PC-9 (cell line): ENCODE measurements around the gene JARID2. TPM values are rescaled to one million over a fixed set of nuclear protein-coding genes. Genes with fewer than 3 reads are reported as not detected.

Experiments
- BruUV-seq: library from RNA; stranded (reverse); fragments of 400-500 nt; replicated peaks from 2 replicates; lab custom pipeline; 2021; lab: Mats Ljungman, UMichigan
- CTCF ChIA-PET: fragments of 300-600 bp; sonication (Branson Sonifier 250); formaldehyde crosslinking; loops from one replicate; lab custom pipeline; 2022; ENCODE audit warnings: antibody characterized with exemption; lab: Charles Lee
- POLR2A ChIA-PET: fragments of 300-600 bp; sonication (Branson Sonifier 250); formaldehyde crosslinking; loops from one replicate; lab custom pipeline; 2022; ENCODE audit warnings: antibody characterized with exemption; ENCODE audit not compliant: unreplicated experiment; lab: Charles Lee
- DNase-seq, 2 experiments: peaks; one replicate each; pipeline versions ENCODE4 v3.0.0 to v3.0.0-alpha.2; 2015 to 2022; ENCODE audit warnings: mixed read lengths in 1 of 2
- H2AFZ ChIP-seq: fragments of 200-600 bp; sonication (generic); 2 replicates; pipeline ENCODE4 v1.8.1; 2017; ENCODE audit warnings: antibody characterized with exemption
- H3F3A ChIP-seq: fragments of 200-600 bp; sonication (generic); 2 replicates; pipeline ENCODE4 v1.8.1; 2017; ENCODE audit warnings: antibody characterized with exemption, mild to moderate bottlenecking, low read depth; ENCODE audit not compliant: insufficient read depth
- H3K27ac ChIP-seq: fragments of 200-600 bp; sonication (generic); 2 replicates; pipeline ENCODE4 v1.6.1; 2016; ENCODE audit warnings: mixed run types
- H3K27me3 ChIP-seq: fragments of 200-600 bp; sonication (generic); 2 replicates; pipeline ENCODE4 v1.6.1; 2016; ENCODE audit warnings: low read depth, mixed run types; ENCODE audit not compliant: insufficient read depth
- H3K36me3 ChIP-seq: fragments of 200-600 bp; sonication (generic); 2 replicates; pipeline ENCODE4 v1.6.1; 2016; ENCODE audit warnings: low read depth, mixed run types
- H3K4me1 ChIP-seq: fragments of 200-600 bp; sonication (generic); replicated peaks from 2 replicates; pipeline ENCODE4 v1.6.1; 2016; ENCODE audit warnings: mixed run types; ENCODE audit not compliant: insufficient read depth
- H3K4me2 ChIP-seq: fragments of 200-600 bp; sonication (generic); 2 replicates; pipeline ENCODE4 v1.6.1; 2017; ENCODE audit warnings: mixed run types
- H3K4me3 ChIP-seq: fragments of 200-600 bp; sonication (generic); 2 replicates; pipeline ENCODE4 v1.6.1; 2016; ENCODE audit warnings: mixed run types
- H3K79me2 ChIP-seq: fragments of 200-600 bp; sonication (generic); 2 replicates; pipeline ENCODE4 v1.6.1; 2017; ENCODE audit warnings: low read depth, mixed run types
- H3K9me2 ChIP-seq: fragments of 200-600 bp; sonication (generic); 2 replicates; pipeline ENCODE4 v1.8.1; 2017; ENCODE audit warnings: mild to moderate bottlenecking; ENCODE audit not compliant: insufficient read depth
- H3K9me3 ChIP-seq: fragments of 200-600 bp; sonication (generic); 2 replicates; pipeline ENCODE4 v1.8.1; 2016; ENCODE audit warnings: low read depth; ENCODE audit not compliant: insufficient read depth
- H4K20me1 ChIP-seq: fragments of 200-600 bp; sonication (generic); 2 replicates; pipeline ENCODE4 v1.8.1; 2017; ENCODE audit not compliant: insufficient read depth
- EZH2 ChIP-seq: fragments of 200-600 bp; sonication (generic); IDR thresholded peaks from 2 replicates; pipeline ENCODE4 v1.8.0; 2017; ENCODE audit warnings: antibody characterized with exemption, low read depth
- intact Hi-C: fragments of 100-400 bp; cut with micrococcal nuclease; formaldehyde crosslinking; loops from one replicate; pipeline ENCODE4 v1.10.0; 2022; ENCODE audit not compliant: unreplicated experiment
- total RNA-seq: library from RNA; stranded (reverse); gene quantifications from 2 replicates; pipeline ENCODE4 v1.2.3, GENCODE V29; 2021
- TF ChIP-seq, protein P1 (sequence below): fragments of 200-600 bp; sonication (generic); conservative IDR thresholded peaks from 2 replicates; pipeline ENCODE4 v1.6.1; 2017; ENCODE audit warnings: mixed run types, antibody characterized with exemption, mild to moderate bottlenecking, moderate library complexity

The JARID2 gene
- total RNA-seq, 1 experiment from 2014 or later, result 35.0 TPM

DNA sequence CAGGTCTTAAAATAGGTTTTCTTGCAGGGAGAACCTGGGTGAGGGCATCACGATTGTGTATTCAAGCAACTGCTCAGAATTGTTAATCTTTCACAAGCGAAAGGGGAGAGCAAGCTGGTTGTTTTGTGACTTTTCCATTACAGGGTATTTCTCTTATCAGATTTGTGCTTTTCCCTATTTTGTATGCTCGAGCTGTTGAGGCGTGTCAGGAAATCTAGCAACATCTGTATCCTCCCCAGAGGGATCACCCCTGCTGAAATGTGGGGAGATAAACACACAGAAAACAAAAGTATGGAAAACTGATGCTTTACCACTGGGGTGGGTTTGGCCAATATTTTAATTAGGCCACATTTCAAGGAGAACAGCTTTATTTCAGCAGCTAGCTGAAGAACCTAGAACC is 230.0 kb downstream of the JARID2 start:
- Histone ChIP-seq H3K9me2 (no peaks in the 10 kb centered on the region), H3K79me2 (peaks cover 10% of the 10 kb centered on the region; the same call in 1 of the 2 replicates), H4K20me1 (no peaks in the 10 kb centered on the region; the same call in 1 of the 2 replicates), H3K36me3 (no peaks in the 10 kb centered on the region), H3K9me3 (no peaks in the 10 kb centered on the region), H3K27ac (no peak overlapping the region), H2AFZ (no peak overlapping the region), H3K4me2 (no peak overlapping the region), H3F3A (no peaks in the 10 kb centered on the region; the same call in 1 of the 2 replicates), H3K27me3 (no peaks in the 10 kb centered on the region), H3K4me3 (no peak overlapping the region), H3K4me1 (0 out of 2 replicates have a peak, but pooled peaks cover 3% of the 10 kb centered on the region)
- BruUV-seq, result no TSS peak
- no peak for DNase-seq
- POLR2A ChIA-PET, result no interaction called here
- CTCF ChIA-PET, result interaction anchor here (1.2 kb wide), 1 partner anchor 39 kb away, joined by 3 read pairs; no protein-coding TSS in a partner anchor
- intact Hi-C loops, result no loop called here
- no peak for TF ChIP-seq EZH2
- TF ChIP-seq, protein P1, sequence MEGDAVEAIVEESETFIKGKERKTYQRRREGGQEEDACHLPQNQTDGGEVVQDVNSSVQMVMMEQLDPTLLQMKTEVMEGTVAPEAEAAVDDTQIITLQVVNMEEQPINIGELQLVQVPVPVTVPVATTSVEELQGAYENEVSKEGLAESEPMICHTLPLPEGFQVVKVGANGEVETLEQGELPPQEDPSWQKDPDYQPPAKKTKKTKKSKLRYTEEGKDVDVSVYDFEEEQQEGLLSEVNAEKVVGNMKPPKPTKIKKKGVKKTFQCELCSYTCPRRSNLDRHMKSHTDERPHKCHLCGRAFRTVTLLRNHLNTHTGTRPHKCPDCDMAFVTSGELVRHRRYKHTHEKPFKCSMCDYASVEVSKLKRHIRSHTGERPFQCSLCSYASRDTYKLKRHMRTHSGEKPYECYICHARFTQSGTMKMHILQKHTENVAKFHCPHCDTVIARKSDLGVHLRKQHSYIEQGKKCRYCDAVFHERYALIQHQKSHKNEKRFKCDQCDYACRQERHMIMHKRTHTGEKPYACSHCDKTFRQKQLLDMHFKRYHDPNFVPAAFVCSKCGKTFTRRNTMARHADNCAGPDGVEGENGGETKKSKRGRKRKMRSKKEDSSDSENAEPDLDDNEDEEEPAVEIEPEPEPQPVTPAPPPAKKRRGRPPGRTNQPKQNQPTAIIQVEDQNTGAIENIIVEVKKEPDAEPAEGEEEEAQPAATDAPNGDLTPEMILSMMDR, result no peak

DNA sequence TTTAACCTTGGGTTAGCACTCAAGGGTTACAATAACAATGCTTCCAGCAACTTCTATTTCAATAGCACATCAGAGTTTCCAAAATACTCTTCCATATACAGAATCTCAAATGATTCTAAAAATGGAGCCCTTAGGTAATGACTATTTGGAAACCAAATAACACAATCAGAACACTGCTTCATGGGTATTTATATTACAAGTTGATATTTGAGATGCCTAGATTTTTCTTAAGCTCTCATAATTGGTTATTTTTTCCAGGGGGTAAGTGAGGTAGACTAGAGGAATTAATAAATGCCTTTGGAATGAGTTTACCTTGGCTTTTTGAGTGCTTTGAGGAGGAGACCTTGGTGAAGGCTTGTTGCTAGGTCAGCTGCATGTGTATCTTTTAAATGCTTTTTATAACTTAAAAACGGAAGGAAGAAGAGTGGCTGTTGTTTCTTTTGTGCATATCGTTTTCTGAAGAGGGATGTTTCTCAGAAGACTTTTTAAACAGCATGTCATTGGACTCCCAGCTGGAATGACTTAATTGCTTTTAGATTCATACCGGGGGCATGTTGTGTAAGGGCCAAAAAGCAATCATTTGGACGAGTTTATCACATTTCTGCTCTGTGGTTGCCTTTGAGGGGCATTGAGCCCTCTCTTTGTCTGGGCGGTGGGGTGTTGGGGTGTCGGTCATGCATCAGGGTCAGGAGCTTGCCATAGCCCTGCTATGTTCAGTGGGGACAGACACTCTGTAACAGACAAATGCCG is 230.9 kb downstream of the JARID2 start:
- Histone ChIP-seq H3K9me3 (no peaks in the 10 kb centered on the region), H3K4me3 (no peak overlapping the region), H3K9me2 (no peaks in the 10 kb centered on the region), H3K4me1 (0 out of 2 replicates have a peak, but pooled peaks cover 3% of the 10 kb centered on the region), H3K36me3 (no peaks in the 10 kb centered on the region), H4K20me1 (no peaks in the 10 kb centered on the region; the same call in 1 of the 2 replicates), H3F3A (no peaks in the 10 kb centered on the region; the same call in 1 of the 2 replicates), H2AFZ (no peak overlapping the region), H3K4me2 (no peak overlapping the region), H3K27me3 (no peaks in the 10 kb centered on the region), H3K79me2 (peaks cover 11% of the 10 kb centered on the region), H3K27ac (no peak overlapping the region)
- TF ChIP-seq EZH2, result no peak
- TF ChIP-seq, protein P1, result no peak
- ChIA-PET CTCF (interaction anchor here (0.6 to 1.2 kb wide), 2 partner anchors 10 to 40 kb away, joined by 3 to 4 read pairs; no protein-coding TSS in a partner anchor), POLR2A (interaction anchor here (0.6 kb wide), 1 partner anchor 529 kb away, joined by 4 read pairs; no protein-coding TSS in a partner anchor)
- intact Hi-C loops, result no loop called here
- no peak for DNase-seq
- no TSS peak for BruUV-seq

DNA sequence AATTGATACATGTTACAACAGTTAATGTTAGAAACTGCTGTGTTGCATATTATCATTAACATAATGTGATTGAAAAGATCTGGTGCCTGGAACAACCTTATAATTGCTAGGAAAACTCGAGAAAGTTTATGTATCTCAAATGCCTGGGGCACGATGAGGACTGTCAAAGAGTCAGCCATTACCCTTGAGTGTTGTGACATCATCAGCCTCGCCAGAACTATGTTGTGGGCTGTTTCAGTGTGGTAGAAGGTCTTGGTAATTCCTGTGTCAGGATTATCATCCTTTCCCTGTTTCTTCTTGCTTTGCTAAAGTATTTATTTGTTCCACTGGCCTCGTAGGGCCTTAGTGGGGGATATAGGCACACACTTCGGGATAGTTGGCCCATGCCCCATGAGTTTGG is 231.9 kb downstream of the JARID2 start:
- TF ChIP-seq, protein P1, result no peak
- TF ChIP-seq EZH2, result no peak
- ChIA-PET POLR2A (no interaction called here), CTCF (interaction anchor here (0.5 kb wide), 1 partner anchor 160 kb away, joined by 3 read pairs; no protein-coding TSS in a partner anchor)
- BruUV-seq, result no TSS peak
- Histone ChIP-seq H3K9me3 (no peaks in the 10 kb centered on the region), H3K4me3 (no peak overlapping the region), H2AFZ (no peak overlapping the region), H3F3A (no peaks in the 10 kb centered on the region; the same call in 1 of the 2 replicates), H4K20me1 (no peaks in the 10 kb centered on the region; the same call in 1 of the 2 replicates), H3K27me3 (no peaks in the 10 kb centered on the region), H3K4me1 (0 out of 2 replicates have a peak, but pooled peaks cover 3% of the 10 kb centered on the region), H3K9me2 (no peaks in the 10 kb centered on the region), H3K27ac (no peak overlapping the region), H3K4me2 (no peak overlapping the region), H3K79me2 (peaks cover 20% of the 10 kb centered on the region), H3K36me3 (no peaks in the 10 kb centered on the region)
- intact Hi-C loops, result no loop called here
- DNase-seq, result no peak
